Glomerular endothelial cell (primary cell): ENCODE data around the gene KCNMB2. TPM values are rescaled to one million over a fixed set of nuclear protein-coding genes. Genes with fewer than 3 reads are reported as not detected.
"Not testable (repeated sequence)": the region's sequence is repeated elsewhere in the genome, so short reads cannot be mapped to it uniquely, and the experiment has no call there.

ENCODE experiments used
- DNase-seq: peaks from one replicate; pipeline ENCODE4 v3.0.0-alpha.2; 2011; ENCODE audit warnings: low read depth, low spot score; ENCODE audit errors: extremely low read depth
- total RNA-seq: library from RNA; depleted of rRNA; stranded (reverse); fragments of >200 nt; gene quantifications from 2 replicates; pipeline ENCODE4 v1.2.3, GENCODE V29; 2015

The KCNMB2 gene
- total RNA-seq, 1 donor from 2014 or later: 0.23 TPM

- no peak for DNase-seq
These were observed 17.4 kb upstream of the KCNMB2 start for GRCh38 chr3:178518660-178519396.

GRCh38 chr3:178519701-178520100 is 16.5 kb upstream of the KCNMB2 start:
- DNase-seq: no peak

GRCh38 chr3:178520451-178520850 is 15.8 kb upstream of the KCNMB2 start:
- no peak for DNase-seq

- DNase-seq: no peak
These were observed 13.8 kb upstream of the KCNMB2 start for GRCh38 chr3:178522200-178523052.

- DNase-seq: no peak
These were observed 11.0 kb upstream of the KCNMB2 start for GRCh38 chr3:178525251-178525650.

GRCh38 chr3:178526291-178526690 is 9.9 kb upstream of the KCNMB2 start:
- DNase-seq: no peak

GRCh38 chr3:178527981-178528380 is 8.3 kb upstream of the KCNMB2 start:
- no peak for DNase-seq

GRCh38 chr3:178529606-178530225 is 6.5 kb upstream of the KCNMB2 start:
- DNase-seq: no peak

GRCh38 chr3:178532476-178532875 is 3.8 kb upstream of the KCNMB2 start:
- no peak for DNase-seq

- DNase-seq: no peak
These were observed 978 bp downstream of the KCNMB2 start for GRCh38 chr3:178537122-178537705.

GRCh38 chr3:178538056-178538455 is 1.8 kb downstream of the KCNMB2 start:
- DNase-seq: no peak

GRCh38 chr3:178540184-178540583 is 3.9 kb downstream of the KCNMB2 start:
- no peak for DNase-seq

- DNase-seq: no peak
These were observed 9.1 kb downstream of the KCNMB2 start for GRCh38 chr3:178545337-178545736.

- no peak for DNase-seq
These were observed 9.8 kb downstream of the KCNMB2 start for GRCh38 chr3:178546079-178546478.

GRCh38 chr3:178549426-178549825 is 13.2 kb downstream of the KCNMB2 start:
- not testable (repeated sequence) for DNase-seq

GRCh38 chr3:178551916-178552321 is 15.7 kb downstream of the KCNMB2 start:
- DNase-seq: no peak

GRCh38 chr3:178558637-178559036 is 22.4 kb downstream of the KCNMB2 start:
- no peak for DNase-seq

GRCh38 chr3:178560759-178561158 is 24.5 kb downstream of the KCNMB2 start:
- no peak for DNase-seq

GRCh38 chr3:178561239-178561638 is 25.0 kb downstream of the KCNMB2 start:
- DNase-seq: no peak

- peak; percentile 27 for DNase-seq
These were observed 26.1 kb downstream of the KCNMB2 start for GRCh38 chr3:178562143-178562946.

GRCh38 chr3:178562947-178563232 is 26.7 kb downstream of the KCNMB2 start:
- no peak for DNase-seq
